Heart right ventricle (tissue), 16 donors: ENCODE measurements around the gene SPTBN5. TPM values are rescaled to one million over a fixed set of nuclear protein-coding genes. Genes with fewer than 3 reads are reported as not detected.
A peak's percentile ranks its signal among the peaks of the same experiment; 100 is the strongest.

Experiments used
- ATAC-seq, 8 donors: fragments of 200-7000 bp; cut with Tn5 transposase; one replicate each; pipeline ENCODE4 v1.9.1; 2020; ENCODE audit warnings: mild to moderate bottlenecking in 8 of 8, moderate library complexity in 8 of 8, moderate number of reproducible peaks in 1 of 8
- DNase-seq, 2 donors: peaks; one replicate each; pipeline ENCODE4 v3.0.0-alpha.2; 2020
- H3K27ac ChIP-seq, 10 donors: fragments of 200-600 bp; sonication (generic) in 2 of 10; one replicate each; pipeline versions ENCODE4 v1.5.0 to v1.8.0; 2020 to 2022; ENCODE audit warnings: mild to moderate bottlenecking in 3 of 10
- H3K27me3 ChIP-seq, 7 donors: fragments of 200-600 bp; one replicate each; pipeline ENCODE4 v1.8.0; 2021 to 2022; ENCODE audit warnings: mild to moderate bottlenecking in 2 of 7
- H3K36me3 ChIP-seq, 9 donors: fragments of 200-600 bp; sonication (generic) in 1 of 9; one replicate each; pipeline versions ENCODE4 v1.5.0 to v1.8.0; 2020 to 2022; ENCODE audit warnings: mild to moderate bottlenecking in 2 of 9
- H3K4me1 ChIP-seq, 9 donors: fragments of 200-600 bp; sonication (generic) in 1 of 9; one replicate each; pipeline versions ENCODE4 v1.5.0 to v1.8.0; 2020 to 2022; ENCODE audit warnings: mild to moderate bottlenecking in 4 of 9
- H3K4me3 ChIP-seq, 10 donors: fragments of 200-600 bp; sonication (generic) in 2 of 10; one replicate each; pipeline versions ENCODE4 v1.5.0 to v1.8.0; 2020 to 2022; ENCODE audit warnings: mild to moderate bottlenecking in 7 of 10, moderate library complexity in 2 of 10
- H3K9me3 ChIP-seq, 11 donors: fragments of 200-600 bp in 10 of 11; sonication (generic) in 2 of 11; one replicate each; pipeline versions ENCODE4 v1.5.0 to v1.8.0; 2013 to 2022; ENCODE audit warnings: mild to moderate bottlenecking in 2 of 11, control low read depth in 1 of 11, moderate library complexity in 1 of 11
- CTCF ChIP-seq, 9 donors: fragments of 200-600 bp; sonication (generic) in 2 of 9; IDR thresholded peaks; one replicate each; pipeline versions ENCODE4 v1.5.0 to v1.8.0; 2021 to 2022; ENCODE audit warnings: antibody characterized with exemption in 9 of 9, mild to moderate bottlenecking in 5 of 9, moderate library complexity in 1 of 9
- WGBS, 2 donors: extraction: QIAGEN DNeasy Blood & Tissue Kit; methylation state at CpG; one replicate each; pipeline ENCODE4 v1.1.7; 2013; ENCODE audit warnings: inconsistent platforms in 1 of 2; 5-methylcytosine and 5-hydroxymethylcytosine counted together
- intact Hi-C, 10 donors: fragments of 100-400 bp; cut with DNase I; formaldehyde crosslinking; loops; one replicate each; pipeline versions ENCODE4 v1.11.1 to v1.14.2; 2022
- polyA plus RNA-seq, 2 donors: library from polyadenylated mRNA; stranded (reverse); fragments of 200-250 nt; gene quantifications; one replicate each; pipeline ENCODE4 v1.2.3, GENCODE V29; 2013
- total RNA-seq, 10 donors: library from RNA; stranded (reverse); fragmentation: NEBNext Ultra II Directional in 3 of 10; extraction: Animal tissue kit (Norgen Biotek cat#: 25700) in 3 of 10; gene quantifications; one replicate each; pipeline versions ENCODE4 v1.2.1 to v1.2.4, GENCODE V29; 2021 to 2023
- donor health status: Arrhythmogenic right ventricular cardiomyopathy.
- donor health status: ischemic (EF 13 %, LVEDD 7.1; RV severe dilation, severe dysfunction).
- donor health status: healthy with polysubstance abuse.
- donor health status: DM: no; HTN: yes; CAD: no.
- donor health status: DM: no; HTN: no; CAD: no.
- donor health status: ischemic (EF 25% LVEDD 6.9; RV normal size, moderate dysfunction).
- donor health status: ischemic (EF 25% LVEDD 5.7; RV mildly dilated, moderate dysfunction).
- donor health status: healthy.
- donor health status: DM: yes; HTN: yes; CAD: no.
- donor health status: Ischemic cardiomyopathy.
- donor health status: ischemic (EF 35%, LVEDD 5.7; RV mildly dilated, moderate dysfunction).
- donor health status: nonischemic (EF 11% LVEDD 7.7; RV severe dilation, severe dysfunction).
- donor health status: DM: yes; HTN: yes; CAD: no.
- donor health status: PGD.
- donor health status: ischemic (EF 29% LVEDD 5.4; RV normal size, mild dysfunction).
- donor health status: nonischemic (EF 23%, LVEDD 6.1; RV moderate dilation, normal function).

Gene SPTBN5
- total and polyA plus RNA-seq, 12 donors = 0.94 to 8.7 (median 2.4) TPM

- H3K27ac ChIP-seq = no peak overlapping the region
- 80 to 81% methylated on average over 8 of the region's 8 CpGs for WGBS, 2 donors
- peaks cover 0 to 63% (median 39%) of the 10 kb centered on the region in 9 donors for H3K36me3 ChIP-seq
- peaks cover 16 to 45% (median 29%) of the 10 kb centered on the region in 9 donors for H3K4me1 ChIP-seq
- intact Hi-C loops = loop anchor here in 2 of 10 donors (5.0 to 10.0 kb wide), 2 partner anchors 60 to 123 kb away; partner anchors contain the start of genes MAPKBP1 (in 1 of the 2) and PLA2G4B (in 1 of the 2)
- DNase-seq (no peak), ATAC-seq (no peak)
- H3K27me3 ChIP-seq = no peaks in the 10 kb centered on the region
- no peak overlapping the region for H3K4me3 ChIP-seq
- TF ChIP-seq CTCF (IDR thresholded peaks at IDR 0.05) = no peak
- H3K9me3 ChIP-seq = no peaks in the 10 kb centered on the region
Observed at GRCh38 chr15:41897363-41897799, 3.5 kb upstream of the SPTBN5 start.

- Histone ChIP-seq H3K4me3 (no peak overlapping the region), H3K36me3 (peaks cover 0 to 55% (median 37%) of the 10 kb centered on the region in 9 donors), H3K9me3 (no peaks in the 10 kb centered on the region), H3K27me3 (no peaks in the 10 kb centered on the region), H3K4me1 (peaks cover 19 to 51% (median 32%) of the 10 kb centered on the region in 9 donors), H3K27ac (peak overlapping the region in 2 of 10 donors; percentile 3 to 41)
- 85 to 91% methylated on average over 6 of the region's 6 CpGs for WGBS, 2 donors
- intact Hi-C loops = loop anchor here in 2 of 10 donors (5.0 to 10.0 kb wide), 2 partner anchors 59 to 122 kb away; partner anchors contain the start of genes MAPKBP1 (in 1 of the 2) and PLA2G4B (in 1 of the 2)
- ATAC-seq (no peak), DNase-seq (no peak)
- no peak for TF ChIP-seq CTCF (IDR thresholded peaks at IDR 0.05)
Observed at GRCh38 chr15:41896566-41896965, 2.7 kb upstream of the SPTBN5 start.

GRCh38 chr15:41895957-41896356, 2.1 kb upstream of the SPTBN5 start:
- peak overlapping the region in 3 of 10 donors; percentile 85 to 93 (median 92) for H3K27ac ChIP-seq
- no peak for DNase-seq

GRCh38 chr15:41895491-41895890, 1.6 kb upstream of the SPTBN5 start:
- no peak for TF ChIP-seq CTCF (IDR thresholded peaks at IDR 0.05)
- Histone ChIP-seq H3K27ac (peak overlapping the region in 9 of 10 donors; percentile 78 to 93 (median 88)), H3K27me3 (no peaks in the 10 kb centered on the region), H3K36me3 (peaks cover 0 to 44% (median 29%) of the 10 kb centered on the region in 9 donors), H3K4me1 (peaks cover 19 to 48% (median 32%) of the 10 kb centered on the region in 9 donors), H3K4me3 (no peak overlapping the region), H3K9me3 (no peaks in the 10 kb centered on the region)
- no peak for DNase-seq
- intact Hi-C loops = loop anchor here in 2 of 10 donors (5.0 to 10.0 kb wide), 2 partner anchors 58 to 121 kb away; partner anchors contain the start of genes MAPKBP1 (in 1 of the 2) and PLA2G4B (in 1 of the 2)
- no peak for ATAC-seq
- 92 to 94% methylated on average over 11 of the region's 11 CpGs for WGBS, 2 donors

More at GRCh38 chr15:41895957-41896356, 2.1 kb upstream of the SPTBN5 start:
- TF ChIP-seq CTCF (IDR thresholded peaks at IDR 0.05) = no peak
- no peak for ATAC-seq
- peaks cover 19 to 51% (median 32%) of the 10 kb centered on the region in 9 donors for H3K4me1 ChIP-seq
- WGBS, 2 donors = 95 to 97% methylated on average over 1 of the region's 1 CpG
- H3K27me3 ChIP-seq = no peaks in the 10 kb centered on the region
- H3K9me3 ChIP-seq = no peaks in the 10 kb centered on the region
- H3K4me3 ChIP-seq = no peak overlapping the region
- peaks cover 0 to 49% (median 34%) of the 10 kb centered on the region in 9 donors for H3K36me3 ChIP-seq
- intact Hi-C loops = loop anchor here in 2 of 10 donors (5.0 to 10.0 kb wide), 2 partner anchors 59 to 121 kb away; partner anchors contain the start of genes MAPKBP1 (in 1 of the 2) and PLA2G4B (in 1 of the 2)
